OCI-LY7 (cell line): ENCODE data around the gene SIRT6. TPM values are rescaled to one million over a fixed set of nuclear protein-coding genes. Genes with fewer than 3 reads are reported as not detected.

Experiments
- BruUV-seq: library from RNA; stranded (reverse); fragments of 400-500 nt; replicated peaks from 2 replicates; lab custom pipeline; 2021; lab: Mats Ljungman, UMichigan
- CTCF ChIA-PET: fragments of 300-600 bp; sonication (Branson Sonifier 250); formaldehyde crosslinking; loops from one replicate; lab custom pipeline; 2022; ENCODE audit warnings: antibody characterized with exemption; ENCODE audit not compliant: unreplicated experiment; lab: Charles Lee
- POLR2A ChIA-PET: fragments of 300-600 bp; sonication (Branson Sonifier 250); formaldehyde crosslinking; loops from one replicate; lab custom pipeline; 2022; ENCODE audit warnings: antibody characterized with exemption; lab: Charles Lee
- DNase-seq: peaks from one replicate; pipeline ENCODE4 v3.0.0-alpha.2; 2015; ENCODE audit warnings: low spot score
- H2AFZ ChIP-seq: fragments of 200-600 bp; sonication (generic), shearing (Covaris generic); 2 replicates; pipeline ENCODE4 v1.6.1; 2014; ENCODE audit warnings: mild to moderate bottlenecking, antibody characterized with exemption, low read length, moderate library complexity
- H3K27ac ChIP-seq: fragments of 200-600 bp; sonication (generic); 2 replicates; pipeline ENCODE4 v1.5.1; 2014; ENCODE audit warnings: mixed run types, low read depth, mild to moderate bottlenecking, moderate library complexity, low read length, inconsistent platforms; ENCODE audit not compliant: poor library complexity, severe bottlenecking
- H3K36me3 ChIP-seq: fragments of 200-600 bp; sonication (generic); 2 replicates; pipeline ENCODE4 v1.6.1; 2014; ENCODE audit warnings: mild to moderate bottlenecking, antibody characterized with exemption, low read length, moderate library complexity, mixed read lengths; ENCODE audit not compliant: insufficient read depth
- H3K4me1 ChIP-seq: fragments of 200-600 bp; sonication (generic); 2 replicates; pipeline ENCODE4 v1.5.1; 2014; ENCODE audit warnings: mild to moderate bottlenecking, low read length; ENCODE audit not compliant: insufficient read depth, poor library complexity, severe bottlenecking
- H3K4me2 ChIP-seq: fragments of 200-600 bp; sonication (generic); 2 replicates; pipeline ENCODE4 v1.6.1; 2014; ENCODE audit warnings: mild to moderate bottlenecking, low read length
- H3K4me3 ChIP-seq: fragments of 200-600 bp; sonication (generic); 2 replicates; pipeline ENCODE4 v1.5.1; 2014; ENCODE audit warnings: mild to moderate bottlenecking, low read depth, low read length; ENCODE audit not compliant: poor library complexity, severe bottlenecking
- H3K79me2 ChIP-seq: fragments of 200-600 bp; sonication (generic); 2 replicates; pipeline ENCODE4 v1.6.1; 2016; ENCODE audit warnings: low read depth, mild to moderate bottlenecking, low read length, moderate library complexity, mixed read lengths; ENCODE audit not compliant: insufficient read depth
- H3K9me2 ChIP-seq: fragments of 200-600 bp; sonication (generic); 2 replicates; pipeline ENCODE4 v1.6.1; 2016; ENCODE audit warnings: mild to moderate bottlenecking, low read length, mixed read lengths; ENCODE audit not compliant: insufficient read depth
- H3K9me3 ChIP-seq: fragments of 200-600 bp; sonication (generic); 2 replicates; pipeline ENCODE4 v1.6.1; 2014; ENCODE audit warnings: mild to moderate bottlenecking, mixed run types, low read length, mixed read lengths
- H4K20me1 ChIP-seq: fragments of 200-600 bp; sonication (generic); 2 replicates; pipeline ENCODE4 v1.6.1; 2014; ENCODE audit warnings: mild to moderate bottlenecking, antibody characterized with exemption, low read length, moderate library complexity, mixed read lengths; ENCODE audit not compliant: insufficient read depth
- EZH2phosphoT487 ChIP-seq: fragments of 200-600 bp; sonication (generic); IDR thresholded peaks from 2 replicates; pipeline ENCODE4 v1.6.1; 2018; ENCODE audit warnings: low read depth, borderline replicate concordance, mild to moderate bottlenecking, mixed run types, antibody characterized with exemption, low read length, moderate library complexity, mixed read lengths
- intact Hi-C: fragments of 100-400 bp; cut with micrococcal nuclease; formaldehyde crosslinking; loops from one replicate; pipeline ENCODE4 v1.10.0; 2022; ENCODE audit not compliant: unreplicated experiment
- total RNA-seq, 2 experiments: library from RNA; depleted of rRNA in 1 of 2; stranded (reverse); fragments of >200 nt in 1 of 2; shearing (Covaris generic) in 1 of 2; gene quantifications; 2 replicates each; pipeline ENCODE4 v1.2.3, GENCODE V29; 2014 to 2022
- TF ChIP-seq, protein P1 (sequence below): fragments of 200-600 bp; sonication (generic); conservative IDR thresholded peaks from 2 replicates; pipeline ENCODE4 v1.5.1; 2014; ENCODE audit warnings: mild to moderate bottlenecking, antibody characterized with exemption, low read length, moderate library complexity, mixed read lengths

SIRT6 gene
- total RNA-seq, 2 experiments from 2014 or later, result 31.7 to 46.2 TPM

DNA sequence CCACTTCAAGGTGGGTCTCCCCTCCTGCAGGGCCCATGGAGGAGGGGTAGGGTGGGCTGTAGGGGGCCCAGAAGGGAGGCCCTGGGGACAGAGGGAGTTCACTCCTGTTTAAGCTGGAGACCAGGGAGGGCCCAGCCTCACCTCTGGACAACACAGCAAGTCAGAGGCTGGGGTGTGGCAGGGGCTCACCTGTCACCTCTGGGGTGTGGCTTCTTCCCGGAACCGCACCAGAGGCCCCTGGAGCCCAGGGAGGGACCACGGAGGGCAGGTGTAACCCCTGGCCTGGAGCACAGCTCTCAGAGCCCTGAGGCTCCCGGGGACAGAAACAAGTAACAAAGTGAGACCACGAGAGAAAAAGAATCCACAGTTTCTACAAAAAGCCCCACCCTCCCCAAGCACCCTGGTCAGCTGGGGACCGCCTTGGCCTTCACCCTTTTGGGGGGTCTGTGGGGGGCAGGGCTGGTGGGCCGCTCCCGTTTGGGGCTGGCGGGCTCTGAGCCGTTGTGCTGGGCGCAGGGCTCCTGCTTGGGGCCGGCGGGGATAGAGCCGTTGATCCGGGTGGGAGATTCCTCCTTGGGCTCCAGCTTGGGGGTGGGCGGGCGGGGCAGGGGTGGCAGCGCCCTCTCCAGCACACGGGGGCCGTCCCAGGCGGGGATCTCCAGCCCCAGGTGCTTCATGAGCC is 8.0 kb downstream of the SIRT6 start:
- Histone ChIP-seq H3K4me3 (no peak overlapping the region), H3K36me3 (peaks cover 7% of the 10 kb centered on the region; the same call in 1 of the 2 replicates), H2AFZ (no peak overlapping the region), H3K9me3 (no peaks in the 10 kb centered on the region), H3K27ac (no peak overlapping the region), H3K79me2 (no peaks in the 10 kb centered on the region), H3K9me2 (no peaks in the 10 kb centered on the region), H4K20me1 (no peaks in the 10 kb centered on the region), H3K4me2 (no peak overlapping the region), H3K4me1 (no peaks in the 10 kb centered on the region)
- intact Hi-C loops, result no loop called here
- ChIA-PET POLR2A (no interaction called here), CTCF (no interaction called here)
- TSS peak; percentile 69 for BruUV-seq
- no peak for DNase-seq
- TF ChIP-seq EZH2phosphoT487, result no peak
- TF ChIP-seq, protein P1, sequence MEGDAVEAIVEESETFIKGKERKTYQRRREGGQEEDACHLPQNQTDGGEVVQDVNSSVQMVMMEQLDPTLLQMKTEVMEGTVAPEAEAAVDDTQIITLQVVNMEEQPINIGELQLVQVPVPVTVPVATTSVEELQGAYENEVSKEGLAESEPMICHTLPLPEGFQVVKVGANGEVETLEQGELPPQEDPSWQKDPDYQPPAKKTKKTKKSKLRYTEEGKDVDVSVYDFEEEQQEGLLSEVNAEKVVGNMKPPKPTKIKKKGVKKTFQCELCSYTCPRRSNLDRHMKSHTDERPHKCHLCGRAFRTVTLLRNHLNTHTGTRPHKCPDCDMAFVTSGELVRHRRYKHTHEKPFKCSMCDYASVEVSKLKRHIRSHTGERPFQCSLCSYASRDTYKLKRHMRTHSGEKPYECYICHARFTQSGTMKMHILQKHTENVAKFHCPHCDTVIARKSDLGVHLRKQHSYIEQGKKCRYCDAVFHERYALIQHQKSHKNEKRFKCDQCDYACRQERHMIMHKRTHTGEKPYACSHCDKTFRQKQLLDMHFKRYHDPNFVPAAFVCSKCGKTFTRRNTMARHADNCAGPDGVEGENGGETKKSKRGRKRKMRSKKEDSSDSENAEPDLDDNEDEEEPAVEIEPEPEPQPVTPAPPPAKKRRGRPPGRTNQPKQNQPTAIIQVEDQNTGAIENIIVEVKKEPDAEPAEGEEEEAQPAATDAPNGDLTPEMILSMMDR, result no peak

DNA sequence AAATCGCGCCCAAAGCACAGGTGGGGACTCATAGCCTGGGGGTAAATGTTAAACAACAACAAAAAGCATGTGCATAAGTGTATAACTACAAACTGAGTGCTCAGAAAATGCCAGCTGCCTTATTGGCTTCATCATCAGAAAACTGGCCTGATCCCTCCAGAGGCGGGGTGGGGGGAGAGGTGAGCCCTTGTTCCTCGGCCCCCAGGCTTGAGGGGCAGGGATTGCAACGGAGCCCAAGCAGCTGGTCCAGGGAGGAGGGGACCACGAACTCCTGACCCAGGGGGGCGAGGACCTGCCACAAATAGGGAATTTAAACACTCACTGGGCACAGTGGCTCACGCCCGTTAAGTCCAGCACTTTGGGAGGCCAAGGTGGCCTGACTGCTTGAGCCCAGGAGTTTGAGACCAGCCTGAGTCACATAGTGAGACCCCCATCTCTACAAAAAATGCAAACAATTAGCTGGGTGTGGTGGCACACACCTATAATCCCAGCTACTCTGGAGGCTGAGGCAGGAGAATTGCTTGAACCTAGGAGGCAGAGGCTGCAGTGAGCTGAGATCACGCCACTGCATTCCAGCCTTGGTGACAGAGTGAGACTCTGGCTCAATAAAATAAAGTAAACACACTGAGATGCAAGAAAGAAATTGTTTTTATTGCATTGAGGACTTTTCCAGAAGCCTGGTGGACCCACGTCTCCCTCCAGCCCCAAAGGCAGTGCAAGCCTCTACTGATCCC is 8.7 kb downstream of the SIRT6 start:
- H3K4me1 ChIP-seq, result no peaks in the 10 kb centered on the region
- H2AFZ ChIP-seq, result no peak overlapping the region
- no peak overlapping the region for H3K4me3 ChIP-seq
- CTCF ChIA-PET, result no interaction called here
- TF ChIP-seq, protein P1, result no peak
- TF ChIP-seq EZH2phosphoT487, result no peak
- POLR2A ChIA-PET, result no interaction called here
- H3K36me3 ChIP-seq, result 0 out of 2 replicates have a peak, but pooled peaks cover under 1% of the 10 kb centered on the region
- no TSS peak for BruUV-seq
- H3K79me2 ChIP-seq, result no peaks in the 10 kb centered on the region
- H3K9me3 ChIP-seq, result no peaks in the 10 kb centered on the region
- H3K4me2 ChIP-seq, result no peak overlapping the region
- no peaks in the 10 kb centered on the region for H4K20me1 ChIP-seq
- H3K9me2 ChIP-seq, result no peaks in the 10 kb centered on the region
- intact Hi-C loops, result no loop called here
- DNase-seq, result no peak
- H3K27ac ChIP-seq, result no peak overlapping the region
